Measurements from ENCODE around the gene BAZ2A.

BAZ2A gene

DNA sequence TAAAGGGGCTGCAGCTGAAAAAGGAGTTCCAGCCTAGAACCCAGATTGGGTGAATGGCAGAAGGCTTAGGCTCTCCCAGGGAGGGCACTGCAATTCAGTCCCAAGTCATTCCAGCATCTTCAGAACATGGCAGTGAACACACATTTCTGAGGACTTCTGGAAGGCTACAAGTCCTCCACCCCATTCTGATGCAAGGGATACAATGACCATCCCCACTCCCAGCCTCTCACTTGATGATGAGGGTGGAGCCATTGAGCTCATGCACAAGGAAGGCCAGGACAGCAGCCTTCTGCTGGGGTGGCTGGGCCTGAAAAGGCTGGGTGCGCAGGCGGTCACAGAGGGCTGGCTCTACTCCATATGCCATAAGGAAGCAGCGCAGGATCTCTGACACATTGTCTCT is 25.8 kb downstream of the BAZ2A start:
- DNase-seq (ENCODE audit: low read depth in 1 of 2, low spot score in 1 of 2), result no peak
- Histone ChIP-seq H3K4me3 (replicated peaks; ENCODE audit: insufficient read depth, low read length) (no peak overlapping the region), H3K27ac (replicated peaks) (no peak overlapping the region), H3K27me3 (ENCODE audit: insufficient read depth, poor library complexity, severe bottlenecking) (no peaks in the 10 kb centered on the region)
- TF ChIP-seq POLR2AphosphoS5 (IDR thresholded peaks at IDR 0.05; ENCODE audit: low read depth), result no peak
- TF ChIP-seq GABPA (IDR thresholded peaks at IDR 0.05; ENCODE audit: low read depth), result no peak
- TF ChIP-seq, protein P1, sequence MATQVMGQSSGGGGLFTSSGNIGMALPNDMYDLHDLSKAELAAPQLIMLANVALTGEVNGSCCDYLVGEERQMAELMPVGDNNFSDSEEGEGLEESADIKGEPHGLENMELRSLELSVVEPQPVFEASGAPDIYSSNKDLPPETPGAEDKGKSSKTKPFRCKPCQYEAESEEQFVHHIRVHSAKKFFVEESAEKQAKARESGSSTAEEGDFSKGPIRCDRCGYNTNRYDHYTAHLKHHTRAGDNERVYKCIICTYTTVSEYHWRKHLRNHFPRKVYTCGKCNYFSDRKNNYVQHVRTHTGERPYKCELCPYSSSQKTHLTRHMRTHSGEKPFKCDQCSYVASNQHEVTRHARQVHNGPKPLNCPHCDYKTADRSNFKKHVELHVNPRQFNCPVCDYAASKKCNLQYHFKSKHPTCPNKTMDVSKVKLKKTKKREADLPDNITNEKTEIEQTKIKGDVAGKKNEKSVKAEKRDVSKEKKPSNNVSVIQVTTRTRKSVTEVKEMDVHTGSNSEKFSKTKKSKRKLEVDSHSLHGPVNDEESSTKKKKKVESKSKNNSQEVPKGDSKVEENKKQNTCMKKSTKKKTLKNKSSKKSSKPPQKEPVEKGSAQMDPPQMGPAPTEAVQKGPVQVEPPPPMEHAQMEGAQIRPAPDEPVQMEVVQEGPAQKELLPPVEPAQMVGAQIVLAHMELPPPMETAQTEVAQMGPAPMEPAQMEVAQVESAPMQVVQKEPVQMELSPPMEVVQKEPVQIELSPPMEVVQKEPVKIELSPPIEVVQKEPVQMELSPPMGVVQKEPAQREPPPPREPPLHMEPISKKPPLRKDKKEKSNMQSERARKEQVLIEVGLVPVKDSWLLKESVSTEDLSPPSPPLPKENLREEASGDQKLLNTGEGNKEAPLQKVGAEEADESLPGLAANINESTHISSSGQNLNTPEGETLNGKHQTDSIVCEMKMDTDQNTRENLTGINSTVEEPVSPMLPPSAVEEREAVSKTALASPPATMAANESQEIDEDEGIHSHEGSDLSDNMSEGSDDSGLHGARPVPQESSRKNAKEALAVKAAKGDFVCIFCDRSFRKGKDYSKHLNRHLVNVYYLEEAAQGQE (IDR thresholded peaks at IDR 0.05; ENCODE audit: insufficient replicate concordance, low read depth), result no peak
- TF ChIP-seq SPI1 (IDR thresholded peaks at IDR 0.05; ENCODE audit: borderline replicate concordance, low read depth), result no peak
- TF ChIP-seq, protein P2, sequence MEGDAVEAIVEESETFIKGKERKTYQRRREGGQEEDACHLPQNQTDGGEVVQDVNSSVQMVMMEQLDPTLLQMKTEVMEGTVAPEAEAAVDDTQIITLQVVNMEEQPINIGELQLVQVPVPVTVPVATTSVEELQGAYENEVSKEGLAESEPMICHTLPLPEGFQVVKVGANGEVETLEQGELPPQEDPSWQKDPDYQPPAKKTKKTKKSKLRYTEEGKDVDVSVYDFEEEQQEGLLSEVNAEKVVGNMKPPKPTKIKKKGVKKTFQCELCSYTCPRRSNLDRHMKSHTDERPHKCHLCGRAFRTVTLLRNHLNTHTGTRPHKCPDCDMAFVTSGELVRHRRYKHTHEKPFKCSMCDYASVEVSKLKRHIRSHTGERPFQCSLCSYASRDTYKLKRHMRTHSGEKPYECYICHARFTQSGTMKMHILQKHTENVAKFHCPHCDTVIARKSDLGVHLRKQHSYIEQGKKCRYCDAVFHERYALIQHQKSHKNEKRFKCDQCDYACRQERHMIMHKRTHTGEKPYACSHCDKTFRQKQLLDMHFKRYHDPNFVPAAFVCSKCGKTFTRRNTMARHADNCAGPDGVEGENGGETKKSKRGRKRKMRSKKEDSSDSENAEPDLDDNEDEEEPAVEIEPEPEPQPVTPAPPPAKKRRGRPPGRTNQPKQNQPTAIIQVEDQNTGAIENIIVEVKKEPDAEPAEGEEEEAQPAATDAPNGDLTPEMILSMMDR (IDR thresholded peaks at IDR 0.05; ENCODE audit: insufficient read depth, low read length), result no peak

DNA sequence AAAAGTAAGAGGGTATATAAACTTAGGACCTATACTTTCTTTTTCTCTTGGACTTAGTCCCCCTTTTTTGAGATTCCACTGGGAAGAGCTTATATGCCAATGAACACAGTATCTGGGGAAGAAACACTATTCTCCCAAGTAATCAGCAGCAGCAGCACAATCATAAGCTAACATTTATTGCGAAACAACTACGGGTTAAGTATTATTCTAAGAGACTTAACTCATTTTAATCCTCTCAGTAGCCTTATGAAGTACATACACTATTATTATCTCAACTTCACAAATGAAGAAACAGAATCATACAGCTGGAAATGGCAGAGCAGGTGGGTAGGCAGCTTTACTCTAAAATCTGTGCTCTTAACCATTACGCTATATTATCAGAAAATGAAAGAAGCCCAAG is 27.9 kb downstream of the BAZ2A start:
- TF ChIP-seq SPI1 (IDR thresholded peaks at IDR 0.05; ENCODE audit: borderline replicate concordance, low read depth) (no peak), POLR2AphosphoS5 (IDR thresholded peaks at IDR 0.05; ENCODE audit: low read depth) (no peak), GABPA (IDR thresholded peaks at IDR 0.05; ENCODE audit: low read depth) (no peak)
- TF ChIP-seq, protein P2 (IDR thresholded peaks at IDR 0.05; ENCODE audit: insufficient read depth, low read length), result no peak
- TF ChIP-seq, protein P1 (IDR thresholded peaks at IDR 0.05; ENCODE audit: insufficient replicate concordance, low read depth), result no peak
- DNase-seq (ENCODE audit: low read depth in 1 of 2, low spot score in 1 of 2), result no peak
- Histone ChIP-seq H3K27me3 (ENCODE audit: insufficient read depth, poor library complexity, severe bottlenecking) (no peaks in the 10 kb centered on the region), H3K4me3 (replicated peaks; ENCODE audit: insufficient read depth, low read length) (no peak overlapping the region), H3K27ac (replicated peaks) (no peak overlapping the region)

DNA sequence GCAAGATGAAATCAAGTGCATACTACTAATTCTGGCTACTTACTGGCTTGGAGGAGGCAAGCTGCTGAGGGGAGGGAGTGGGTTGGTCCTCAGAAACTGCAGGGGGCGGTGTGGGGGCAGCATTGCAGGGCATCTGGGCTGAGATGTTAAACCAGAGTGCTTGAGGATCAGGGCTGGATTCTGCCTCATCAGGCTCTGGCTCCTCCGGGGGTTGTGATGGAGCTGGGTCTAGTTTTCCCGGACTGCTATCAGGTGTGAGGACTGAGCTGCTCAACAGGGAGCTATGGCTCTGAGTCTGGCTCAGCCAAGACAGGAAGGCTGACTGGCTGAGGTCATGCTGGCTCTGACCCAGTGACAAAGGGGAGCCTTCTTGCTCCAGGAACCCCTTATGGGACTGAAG is 28.6 kb downstream of the BAZ2A start:
- no peak overlapping the region for H3K27ac ChIP-seq (replicated peaks)
- TF ChIP-seq SPI1 (IDR thresholded peaks at IDR 0.05; ENCODE audit: borderline replicate concordance, low read depth) (no peak), GABPA (IDR thresholded peaks at IDR 0.05; ENCODE audit: low read depth) (no peak), POLR2AphosphoS5 (IDR thresholded peaks at IDR 0.05; ENCODE audit: low read depth) (no peak)
- TF ChIP-seq, protein P2 (IDR thresholded peaks at IDR 0.05; ENCODE audit: insufficient read depth, low read length), result no peak
- TF ChIP-seq, protein P1 (IDR thresholded peaks at IDR 0.05; ENCODE audit: insufficient replicate concordance, low read depth), result no peak
- H3K27me3 ChIP-seq (ENCODE audit: insufficient read depth, poor library complexity, severe bottlenecking), result no peaks in the 10 kb centered on the region
- DNase-seq (ENCODE audit: low read depth in 1 of 2, low spot score in 1 of 2), result peak in 1 of 2 experiments; percentile 27
- H3K4me3 ChIP-seq (replicated peaks; ENCODE audit: insufficient read depth, low read length), result no peak overlapping the region

Measured in HL-60 (cell line).